K562 (cell line): ENCODE results near the gene SLC11A1. TPM values are rescaled to one million over a fixed set of nuclear protein-coding genes. Genes with fewer than 3 reads are reported as not detected.

Experiments
- ATAC-seq: fragments of 200-7000 bp; cut with Tn5 transposase; 3 replicates; pipeline ENCODE4 v1.9.1; 2020; ENCODE audit warnings: moderate library complexity
- BruUV-seq: library from RNA; stranded (reverse); fragments of 400-500 nt; replicated peaks from 2 replicates; lab custom pipeline; 2021; lab: Mats Ljungman, UMichigan
- CTCF ChIA-PET: fragments of 300-600 bp; formaldehyde crosslinking; extraction: SDS; loops from one replicate; lab custom pipeline; 2021; ENCODE audit warnings: low intra/inter-chr PET ratio; lab: Yijun Ruan, JAX
- POLR2A ChIA-PET: fragments of 300-600, 350-650 bp; sonication (Branson Sonifier 250); formaldehyde crosslinking; extraction: SDS; loops from one replicate; lab custom pipeline; 2021; ENCODE audit warnings: antibody characterized with exemption, inconsistent platforms; lab: Yijun Ruan, JAX
- DNase-seq, 4 experiments: peaks; one replicate each; pipeline versions ENCODE4 v3.0.0 to v3.0.0-alpha.2; 2011 to 2018; ENCODE audit warnings: low spot score in 3 of 4, mixed read lengths in 3 of 4; ENCODE audit errors: extremely low read depth in 1 of 4
- FAIRE-seq: peaks from 2 replicates; lab custom pipeline; 2011; peaks lifted over from hg19 to GRCh38; lab: Jason Lieb, UNC
- H2AFZ ChIP-seq: 2 replicates; pipeline ENCODE4 v1.6.0; 2011; ENCODE audit warnings: low read depth, low read length, control low read depth, inconsistent platforms
- H3K27ac ChIP-seq: fragments of 200-600 bp; 3 replicates; pipeline ENCODE4 v1.8.0; 2011; ENCODE audit warnings: low read depth, mild to moderate bottlenecking, control low read depth, inconsistent platforms, low read length, moderate library complexity, mixed read lengths; ENCODE audit errors: extremely low read depth
- H3K27me3 ChIP-seq, 2 experiments: fragments of 300-600 bp in 1 of 2; 2 replicates in 1 of 2; 3 replicates in 1 of 2; pipeline versions ENCODE4 v1.6.0 to v1.8.0; 2011; ENCODE audit warnings: inconsistent platforms in 2 of 2, low read length in 2 of 2, mild to moderate bottlenecking in 1 of 2, mixed read lengths in 1 of 2, moderate library complexity in 1 of 2; ENCODE audit not compliant: control insufficient read depth in 2 of 2, insufficient read depth in 2 of 2
- H3K36me3 ChIP-seq: fragments of 300-600 bp; 3 replicates; pipeline ENCODE4 v1.8.0; 2011; ENCODE audit warnings: mild to moderate bottlenecking, low read length, inconsistent platforms; ENCODE audit not compliant: control insufficient read depth, insufficient read depth
- H3K4me1 ChIP-seq, 2 experiments: fragments of 200-600 bp in 1 of 2; replicated peaks in 1 of 2; 2 replicates in 1 of 2; 3 replicates in 1 of 2; pipeline versions ENCODE4 v1.5.1 to v1.8.0; 2011; ENCODE audit warnings: inconsistent platforms in 2 of 2, low read length in 2 of 2, mild to moderate bottlenecking in 1 of 2, mixed read lengths in 1 of 2, moderate library complexity in 1 of 2; ENCODE audit not compliant: control insufficient read depth in 2 of 2, insufficient read depth in 2 of 2
- H3K4me2 ChIP-seq: 2 replicates; pipeline ENCODE4 v1.6.1; 2011; ENCODE audit warnings: low read length, control low read depth, inconsistent platforms, mixed read lengths; ENCODE audit not compliant: insufficient read depth
- H3K4me3 ChIP-seq: fragments of 200-600 bp; sonication (generic), shearing (Covaris generic); 2 replicates; pipeline ENCODE4 v1.5.1; 2016; ENCODE audit warnings: control low read depth, inconsistent platforms
- H3K79me2 ChIP-seq: fragments of 200-600 bp; 3 replicates; pipeline ENCODE4 v1.8.0; 2011; ENCODE audit warnings: low read length, inconsistent platforms; ENCODE audit not compliant: control insufficient read depth, insufficient read depth
- H3K9ac ChIP-seq, 2 experiments: 2 replicates each; pipeline versions ENCODE4 v1.6.0 to v1.6.1; 2011; ENCODE audit warnings: low read depth in 2 of 2, low read length in 2 of 2, control low read depth in 1 of 2, inconsistent platforms in 1 of 2, mild to moderate bottlenecking in 1 of 2, mixed read lengths in 1 of 2; ENCODE audit not compliant: insufficient read depth in 1 of 2
- H3K9me1 ChIP-seq: one replicate; pipeline ENCODE4 v1.6.0; 2011; ENCODE audit warnings: inconsistent platforms, mild to moderate bottlenecking, low read length, moderate library complexity; ENCODE audit not compliant: control insufficient read depth, insufficient read depth
- H3K9me3 ChIP-seq: replicated peaks from 2 replicates; pipeline ENCODE4 v1.5.1; 2011; ENCODE audit warnings: low read depth, low read length, inconsistent platforms; ENCODE audit not compliant: control insufficient read depth, insufficient read depth
- H4K20me1 ChIP-seq: replicated peaks from 2 replicates; pipeline ENCODE4 v1.6.1; 2011; ENCODE audit warnings: low read length, inconsistent platforms, mixed read lengths; ENCODE audit not compliant: control insufficient read depth, insufficient read depth
- BRD9 ChIP-seq: fragments of 450-650 bp; IDR thresholded peaks from 2 replicates; pipeline ENCODE4 v1.6.1; 2018; ENCODE audit warnings: low read depth; ENCODE audit not compliant: partially characterized antibody
- EHMT2 ChIP-seq: fragments of 450-650 bp; IDR thresholded peaks from 2 replicates; pipeline ENCODE4 v1.6.1; 2018; ENCODE audit warnings: antibody characterized with exemption
- FOXK2 ChIP-seq, 2 experiments: fragments of 450-650 bp; IDR thresholded peaks in 1 of 2; conservative IDR thresholded peaks in 1 of 2; 2 replicates each; pipeline ENCODE4 v1.6.1; 2016; ENCODE audit warnings: low read depth in 2 of 2, mild to moderate bottlenecking in 1 of 2
- LCOR ChIP-seq: sonication (generic); formaldehyde crosslinking; IDR thresholded peaks from 2 replicates; pipeline ENCODE4 v1.8.0; 2022; ENCODE audit warnings: mild to moderate bottlenecking, missing genetic modification reagents
- NFYB ChIP-seq: IDR thresholded peaks from 2 replicates; pipeline ENCODE4 v1.6.1; 2011; ENCODE audit warnings: mild to moderate bottlenecking, moderate library complexity; ENCODE audit not compliant: insufficient read length; ENCODE audit errors: extremely low read depth
- PPARD ChIP-seq: fragments of 250-450 bp; sonication (Bioruptor Pico); IDR thresholded peaks from 2 replicates; pipeline ENCODE4 v1.8.0; 2022; ENCODE audit warnings: inconsistent platforms, mild to moderate bottlenecking, moderate library complexity
- RFX5 ChIP-seq: IDR thresholded peaks from 2 replicates; pipeline ENCODE4 v1.6.1; 2011; ENCODE audit warnings: low read depth, mild to moderate bottlenecking, improper control_type of control experiment, low read length
- YY1 ChIP-seq, 3 experiments: IDR thresholded peaks; 2 replicates each; pipeline ENCODE4 v1.6.1; 2011; ENCODE audit warnings: low read length in 2 of 3, mild to moderate bottlenecking in 2 of 3, moderate library complexity in 2 of 3, borderline replicate concordance in 1 of 3, control low read depth in 1 of 3, low read depth in 1 of 3; ENCODE audit not compliant: insufficient read depth in 3 of 3, insufficient replicate concordance in 2 of 3, control insufficient read depth in 1 of 3, insufficient read length in 1 of 3; ENCODE audit errors: extremely low read depth in 1 of 3
- ZBTB8A ChIP-seq: fragments of 450-650 bp; IDR thresholded peaks from 2 replicates; pipeline ENCODE4 v1.6.1; 2018; ENCODE audit warnings: mild to moderate bottlenecking, moderate library complexity; ENCODE audit not compliant: partially characterized antibody
- ZNF3 ChIP-seq: fragments of 250-450 bp; sonication (Bioruptor Pico); IDR thresholded peaks from 2 replicates; pipeline ENCODE4 v1.5.0; 2021; ENCODE audit warnings: mild to moderate bottlenecking, moderate library complexity
- ZNF780A ChIP-seq: fragments of 250-450 bp; sonication (Bioruptor Pico); IDR thresholded peaks from 2 replicates; pipeline ENCODE4 v1.5.0; 2021; ENCODE audit warnings: mild to moderate bottlenecking
- ZSCAN29 ChIP-seq: fragments of 450-650 bp; IDR thresholded peaks from 2 replicates; pipeline ENCODE4 v1.6.1; 2017
- WGBS: fragments of 100-300 bp; shearing (Covaris generic); methylation state at CpG from one replicate; pipeline ENCODE4 v1.1.6; 2016; ENCODE audit warnings: low coverage, mixed read lengths; ENCODE audit not compliant: insufficient coverage; ENCODE audit errors: missing lambda C conversion rate; 5-methylcytosine and 5-hydroxymethylcytosine counted together
- in situ Hi-C: fragments of 300-500 bp; cut with MboI; formaldehyde crosslinking; loops from 4 replicates; pipeline ENCODE4 v1.15.0; 2018; ENCODE audit warnings: inconsistent platforms, mixed read lengths
- intact Hi-C: fragments of 100-400 bp; cut with micrococcal nuclease; formaldehyde crosslinking; loops from 2 replicates; pipeline ENCODE4 v1.14.2; 2022
- polyA plus RNA-seq, 8 experiments: library from polyadenylated mRNA; depleted of rRNA in 4 of 8; stranded (reverse) in 5 of 8; unstranded in 3 of 8; fragments of >200 nt; fragmentation: Nextera tagmentation in 2 of 8; fragmentation: Illumina TruSeq in 1 of 8; extraction: Ambion mirVana in 2 of 8; extraction: Trizol in 1 of 8; gene quantifications; 2 replicates each; pipeline versions ENCODE4 v1.2.1 to v1.2.3, GENCODE V29; 2011 to 2014; ENCODE audit warnings: inconsistent platforms in 1 of 8, missing spikeins in 1 of 8
- total RNA-seq, 7 experiments: library from RNA; depleted of rRNA in 6 of 7; stranded (reverse); fragments of >200 nt in 6 of 7; fragmentation: Illumina TruSeq in 2 of 7; extraction: Trizol in 2 of 7; gene quantifications; 2 replicates each; pipeline versions ENCODE4 v1.2.1 to v1.2.3, GENCODE V29; 2011 to 2021; ENCODE audit warnings: low replicate concordance in 1 of 7

SLC11A1 gene
- total and polyA plus RNA-seq, 9 of the 15 experiments (the other 6 are each of a cell fraction or from before 2014, with no cell fraction given), result 0.35 to 1.6 (median 0.65) TPM

DNA sequence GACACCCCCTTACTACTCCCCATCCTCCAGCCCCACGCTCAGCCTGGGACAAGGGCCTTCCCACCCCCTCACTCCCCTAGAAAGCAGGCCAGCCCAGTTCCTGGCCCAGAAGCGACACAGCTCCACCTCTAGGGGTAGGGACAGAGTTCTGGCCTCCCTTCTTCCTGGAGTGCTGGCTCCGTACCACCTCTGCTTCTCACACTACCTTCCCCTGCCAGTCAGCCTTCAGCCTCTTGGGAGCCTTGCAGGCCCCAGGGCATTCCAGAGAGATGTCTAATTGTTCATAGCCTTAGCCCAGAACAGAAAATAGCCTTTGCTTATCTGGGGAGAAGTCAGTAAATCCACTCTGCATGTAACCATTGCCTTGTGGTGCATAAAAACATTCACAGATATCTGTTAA, 38.5 kb upstream of the SLC11A1 start:
- CTCF ChIA-PET, result no interaction called here
- FAIRE-seq, result no peak
- ATAC-seq, result peak; percentile 55; the same call in 1 of the 3 replicates

More for the DNA sequence above, 38.5 kb upstream of the SLC11A1 start:
- BruUV-seq, result no TSS peak
- no peaks in the 10 kb centered on the region for H4K20me1 ChIP-seq
- intact Hi-C loops (no loop called here), in situ Hi-C loops (no loop called here)
- WGBS, result 80% methylated on average over 2 of the region's 3 CpGs
- no peaks in the 10 kb centered on the region for H3K79me2 ChIP-seq
- H3K4me1 ChIP-seq, result peaks cover 0 to 8% of the 10 kb centered on the region in 2 experiments; a peak in 3 of 5 replicates
- peak overlapping the region in 1 of 2 experiments; percentile 36; a peak in 1 of 4 replicates for H3K9ac ChIP-seq
- H3K36me3 ChIP-seq, result peaks cover 16% of the 10 kb centered on the region; the same call in 1 of the 3 replicates
- DNase-seq, result no peak
- TF ChIP-seq FOXK2 (conservative IDR thresholded peaks at IDR 0.05 in 1 of 2, IDR thresholded peaks at IDR 0.05 in 1 of 2; ENCODE audit: low read depth in 2 of 2) (no peak), EHMT2 (no peak), ZSCAN29 (no peak), YY1 (IDR thresholded peaks at IDR 0.05; ENCODE audit: borderline replicate concordance in 1 of 3, control insufficient read depth in 1 of 3, extremely low read depth in 1 of 3, insufficient read depth in 3 of 3, insufficient read length in 1 of 3, insufficient replicate concordance in 2 of 3, low read depth in 1 of 3, low read length in 2 of 3) (no peak), ZBTB8A (no peak), PPARD (no peak), RFX5 (no peak), ZNF3 (CRISPR knock-in tag) (no peak), LCOR (CRISPR knock-in tag) (no peak), BRD9 (no peak), NFYB (no peak), ZNF780A (no peak)
- H3K4me2 ChIP-seq, result no peak overlapping the region
- POLR2A ChIA-PET, result interaction anchor here (1.1 to 1.3 kb wide), 2 partner anchors 10 to 16 kb away, joined by 3 to 7 read pairs; no protein-coding TSS in a partner anchor
- no peak overlapping the region for H2AFZ ChIP-seq
- no peaks in the 10 kb centered on the region for H3K9me3 ChIP-seq
- H3K9me1 ChIP-seq, result no peaks in the 10 kb centered on the region
- H3K27me3 ChIP-seq, result no peaks in the 10 kb centered on the region
- H3K4me3 ChIP-seq, result no peak overlapping the region
- no peak overlapping the region for H3K27ac ChIP-seq
